CD8-positive, alpha-beta memory T cell (primary cell): ENCODE results near the gene STAC. TPM values are rescaled to one million over a fixed set of nuclear protein-coding genes. Genes with fewer than 3 reads are reported as not detected.
"Not testable (repeated sequence)": the region's sequence is repeated elsewhere in the genome, so short reads cannot be mapped to it uniquely, and the experiment has no call there.

Experiments
- CTCF ChIA-PET: fragments of 350-600 bp; sonication (Branson Sonifier 250); formaldehyde crosslinking; loops from one replicate; lab custom pipeline; 2021; ENCODE audit warnings: antibody characterized with exemption; lab: Charles Lee
- POLR2A ChIA-PET: fragments of 350-600 bp; sonication (Branson Sonifier 250); formaldehyde crosslinking; loops from one replicate; lab custom pipeline; 2021; ENCODE audit warnings: antibody characterized with exemption; lab: Charles Lee
- DNase-seq, 5 donors: peaks; one replicate each; pipeline versions ENCODE4 v3.0.0 to v3.0.0-alpha.2; 2020 to 2022; ENCODE audit warnings: mixed read lengths in 1 of 5
- H3K27ac ChIP-seq: one replicate; pipeline ENCODE4 v1.7.0; 2013; ENCODE audit warnings: low read depth, mild to moderate bottlenecking, low read length, moderate library complexity
- H3K27me3 ChIP-seq: 2 replicates; pipeline ENCODE4 v1.7.0; 2013; ENCODE audit warnings: low read length, mild to moderate bottlenecking; ENCODE audit not compliant: insufficient read depth, poor library complexity, severe bottlenecking
- H3K36me3 ChIP-seq: 2 replicates; pipeline ENCODE4 v1.7.0; 2013; ENCODE audit warnings: mild to moderate bottlenecking, low read length, moderate library complexity; ENCODE audit not compliant: insufficient read depth
- H3K4me1 ChIP-seq: 2 replicates; pipeline ENCODE4 v1.7.0; 2013; ENCODE audit warnings: mild to moderate bottlenecking, low read length, moderate library complexity; ENCODE audit not compliant: insufficient read depth
- H3K4me3 ChIP-seq: 2 replicates; pipeline ENCODE4 v1.7.0; 2013; ENCODE audit warnings: mild to moderate bottlenecking, low read length
- H3K9me3 ChIP-seq: 2 replicates; pipeline ENCODE4 v1.7.0; 2013; ENCODE audit warnings: mild to moderate bottlenecking, low read length
- H3K27ac Mint-ChIP-seq, 8 donors: one replicate each; pipeline ENCODE4 v1.8.0; 2020 to 2021; ENCODE audit warnings: mixed read lengths in 8 of 8, mild to moderate bottlenecking in 6 of 8, inconsistent platforms in 3 of 8, moderate library complexity in 3 of 8
- H3K27me3 Mint-ChIP-seq, 2 donors: one replicate each; pipeline ENCODE4 v1.8.0; 2020 to 2021; ENCODE audit warnings: mixed read lengths in 2 of 2, mild to moderate bottlenecking in 1 of 2, moderate library complexity in 1 of 2
- H3K36me3 Mint-ChIP-seq, 3 donors: one replicate each; pipeline ENCODE4 v1.8.0; 2020 to 2021; ENCODE audit warnings: mixed read lengths in 3 of 3, inconsistent platforms in 1 of 3, mild to moderate bottlenecking in 1 of 3
- H3K4me1 Mint-ChIP-seq, 3 donors: one replicate each; pipeline ENCODE4 v1.8.0; 2020 to 2021; ENCODE audit warnings: mixed read lengths in 3 of 3, inconsistent platforms in 1 of 3, mild to moderate bottlenecking in 1 of 3
- H3K4me3 Mint-ChIP-seq, 7 donors: one replicate each; pipeline ENCODE4 v1.8.0; 2020 to 2021; ENCODE audit warnings: mixed read lengths in 7 of 7, mild to moderate bottlenecking in 6 of 7, moderate library complexity in 4 of 7, inconsistent platforms in 2 of 7
- H3K9me3 Mint-ChIP-seq, 5 donors: one replicate each; pipeline ENCODE4 v1.8.0; 2020 to 2022; ENCODE audit warnings: mixed read lengths in 5 of 5, mild to moderate bottlenecking in 3 of 5, moderate library complexity in 2 of 5, inconsistent platforms in 1 of 5
- polyA plus RNA-seq: library from polyadenylated mRNA; unstranded; fragments of 300-500 nt; fragmentation: Illumina TruSeq; gene quantifications from one replicate; pipeline ENCODE4 v1.2.3, GENCODE V29; 2021
- total RNA-seq, 2 experiments: library from RNA; stranded (reverse); gene quantifications; one replicate each; pipeline ENCODE4 v1.2.3, GENCODE V29; 2021

Gene STAC
- total and polyA plus RNA-seq, 3 experiments from 2014 or later, result not detected

DNA sequence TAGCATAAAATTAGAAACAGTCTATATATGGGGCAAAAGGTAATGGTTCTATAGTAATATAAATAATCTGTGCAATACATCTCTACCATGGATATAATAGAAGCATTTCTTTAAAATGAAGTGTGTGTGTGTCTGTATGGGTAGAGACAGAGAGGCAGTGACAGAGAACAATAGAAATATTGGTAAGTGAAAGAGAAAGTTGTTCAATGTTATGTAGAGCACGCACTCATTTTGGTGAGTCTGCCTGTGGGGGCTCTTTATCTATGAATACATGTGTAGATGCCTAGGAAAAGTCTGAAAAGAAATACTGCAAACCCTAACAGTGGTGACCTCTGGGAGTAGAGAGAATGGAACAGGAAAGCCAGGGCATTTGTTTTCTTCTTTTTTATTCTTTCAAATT lies 182.6 kb downstream of the STAC start:
- no peaks in the 10 kb centered on the region for H3K4me1 ChIP-seq

GRCh38 chr3:36575241-36575640 lies 194.9 kb downstream of the STAC start:
- Histone ChIP-seq H3K4me1 (no peaks in the 10 kb centered on the region), H3K27ac (no peak overlapping the region), H3K9me3 (no peaks in the 10 kb centered on the region), H3K36me3 (no peaks in the 10 kb centered on the region), H3K27me3 (no peaks in the 10 kb centered on the region), H3K4me3 (no peak overlapping the region)
- H3K4me1 Mint-ChIP-seq, result no peaks in the 10 kb centered on the region
- peaks cover 0 to 2% (median 0%) of the 10 kb centered on the region in 3 donors for H3K36me3 Mint-ChIP-seq
- no peak for DNase-seq
- H3K4me3 Mint-ChIP-seq, result no peak overlapping the region
- H3K27me3 Mint-ChIP-seq, result peaks cover 0 to 2% of the 10 kb centered on the region in 2 donors
- peaks cover 13 to 24% (median 21%) of the 10 kb centered on the region in 5 donors for H3K9me3 Mint-ChIP-seq
- CTCF ChIA-PET, result no interaction called here
- no peak overlapping the region for H3K27ac Mint-ChIP-seq
- POLR2A ChIA-PET, result no interaction called here

More for the DNA sequence above, 182.6 kb downstream of the STAC start:
- POLR2A ChIA-PET, result no interaction called here
- Histone ChIP-seq H3K4me3 (no peak overlapping the region), H3K27ac (no peak overlapping the region), H3K36me3 (no peaks in the 10 kb centered on the region), H3K9me3 (no peaks in the 10 kb centered on the region), H3K27me3 (no peaks in the 10 kb centered on the region)
- Mint-ChIP-seq H3K4me3 (no peak overlapping the region), H3K27me3 (peaks cover 0 to 4% of the 10 kb centered on the region in 2 donors), H3K4me1 (no peaks in the 10 kb centered on the region), H3K9me3 (peaks cover 0 to 3% (median 0%) of the 10 kb centered on the region in 5 donors), H3K36me3 (no peaks in the 10 kb centered on the region), H3K27ac (no peak overlapping the region)
- no peak for DNase-seq
- CTCF ChIA-PET, result no interaction called here

DNA sequence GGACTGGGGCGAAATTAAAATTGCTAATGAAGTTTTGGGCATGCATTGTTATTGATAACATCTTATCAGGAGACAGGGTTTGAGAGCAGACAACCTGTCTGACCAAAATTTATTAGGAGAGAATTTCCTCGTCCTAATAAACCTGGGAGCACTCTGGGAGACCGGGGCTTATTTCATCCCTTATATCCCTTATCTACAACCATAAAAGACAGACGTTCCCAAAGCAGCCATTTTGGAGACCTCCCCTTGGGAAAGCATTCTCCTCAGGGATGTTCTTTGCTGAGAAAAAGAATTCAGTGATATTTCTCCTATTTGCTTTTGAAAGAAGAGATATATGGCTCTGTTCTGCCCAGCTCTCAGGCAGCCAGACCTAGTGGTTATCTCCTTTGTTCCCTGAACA lies 198.1 kb downstream of the STAC start:
- peaks cover 14 to 23% (median 21%) of the 10 kb centered on the region in 5 donors for H3K9me3 Mint-ChIP-seq
- H3K4me3 ChIP-seq, H3K4me1 Mint-ChIP-seq, H3K27me3 ChIP-seq, H3K27ac ChIP-seq, H3K4me1 ChIP-seq, H3K27me3 Mint-ChIP-seq, H3K27ac Mint-ChIP-seq, H3K36me3 Mint-ChIP-seq, H3K9me3 ChIP-seq, H3K4me3 Mint-ChIP-seq, H3K36me3 ChIP-seq, DNase-seq, CTCF ChIA-PET, POLR2A ChIA-PET: not testable (repeated sequence)

DNA sequence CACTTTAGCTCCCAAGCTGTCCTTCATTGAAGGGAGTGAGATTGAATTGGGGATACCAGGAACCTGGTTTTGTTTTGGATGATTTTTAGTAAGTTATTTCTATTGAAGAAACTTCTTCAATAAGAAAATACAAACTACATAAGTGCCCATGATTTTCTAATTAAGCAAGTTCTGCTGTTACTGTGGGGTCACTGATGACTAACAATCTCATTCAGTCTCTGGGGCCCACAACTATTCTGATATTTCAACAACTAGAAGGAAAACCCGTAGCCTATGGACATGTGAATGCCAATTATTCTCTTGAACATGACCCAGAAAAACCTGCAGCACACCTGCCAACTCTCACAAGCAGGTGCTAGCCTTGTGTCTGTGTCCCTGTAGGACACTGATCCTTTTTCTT lies 199.4 kb downstream of the STAC start:
- ChIA-PET CTCF (no interaction called here), POLR2A (no interaction called here)
- Mint-ChIP-seq H3K4me3 (no peak overlapping the region), H3K36me3 (peaks cover 0 to 2% (median 0%) of the 10 kb centered on the region in 3 donors), H3K9me3 (peaks cover 9 to 25% (median 19%) of the 10 kb centered on the region in 5 donors), H3K27me3 (peaks cover 5 to 6% of the 10 kb centered on the region in 2 donors), H3K4me1 (no peaks in the 10 kb centered on the region), H3K27ac (no peak overlapping the region)
- Histone ChIP-seq H3K27me3 (no peaks in the 10 kb centered on the region), H3K4me1 (no peaks in the 10 kb centered on the region), H3K27ac (no peak overlapping the region), H3K4me3 (no peak overlapping the region), H3K9me3 (no peaks in the 10 kb centered on the region), H3K36me3 (no peaks in the 10 kb centered on the region)
- no peak for DNase-seq

- Histone ChIP-seq H3K4me3 (no peak overlapping the region), H3K27me3 (no peaks in the 10 kb centered on the region), H3K27ac (no peak overlapping the region), H3K36me3 (no peaks in the 10 kb centered on the region), H3K9me3 (no peaks in the 10 kb centered on the region), H3K4me1 (no peaks in the 10 kb centered on the region)
- Mint-ChIP-seq H3K4me3 (no peak overlapping the region), H3K27me3 (peaks cover 5 to 6% of the 10 kb centered on the region in 2 donors), H3K27ac (no peak overlapping the region), H3K9me3 (peaks cover 11 to 27% (median 23%) of the 10 kb centered on the region in 5 donors), H3K4me1 (no peaks in the 10 kb centered on the region), H3K36me3 (peaks cover 0 to 2% (median 0%) of the 10 kb centered on the region in 3 donors)
- no peak for DNase-seq
- CTCF ChIA-PET, result no interaction called here
- POLR2A ChIA-PET, result no interaction called here
Measured at GRCh38 chr3:36580716-36581115, 200.4 kb downstream of the STAC start.

- H3K36me3 Mint-ChIP-seq, result no peaks in the 10 kb centered on the region
- no peak overlapping the region for H3K4me3 Mint-ChIP-seq
- no peaks in the 10 kb centered on the region for H3K9me3 ChIP-seq
- H3K27me3 ChIP-seq, result no peaks in the 10 kb centered on the region
- H3K4me3 ChIP-seq, result no peak overlapping the region
- ChIA-PET CTCF (no interaction called here), POLR2A (no interaction called here)
- no peak overlapping the region for H3K27ac ChIP-seq
- H3K4me1 ChIP-seq, result no peaks in the 10 kb centered on the region
- no peak for DNase-seq
- peaks cover 0 to 1% of the 10 kb centered on the region in 2 donors for H3K27me3 Mint-ChIP-seq
- H3K9me3 Mint-ChIP-seq, result peaks cover 0 to 7% (median 4%) of the 10 kb centered on the region in 5 donors
- no peak overlapping the region for H3K27ac Mint-ChIP-seq
- no peaks in the 10 kb centered on the region for H3K4me1 Mint-ChIP-seq
- no peaks in the 10 kb centered on the region for H3K36me3 ChIP-seq
Measured at GRCh38 chr3:36591959-36592358, 211.7 kb downstream of the STAC start.

GRCh38 chr3:36595511-36595910 lies 215.2 kb downstream of the STAC start:
- Mint-ChIP-seq H3K27ac (no peak overlapping the region), H3K9me3 (no peaks in the 10 kb centered on the region), H3K36me3 (no peaks in the 10 kb centered on the region), H3K4me1 (no peaks in the 10 kb centered on the region), H3K4me3 (no peak overlapping the region), H3K27me3 (peaks cover 1 to 3% of the 10 kb centered on the region in 2 donors)
- no peak overlapping the region for H3K27ac ChIP-seq
- no peaks in the 10 kb centered on the region for H3K4me1 ChIP-seq
- no peak overlapping the region for H3K4me3 ChIP-seq
- ChIA-PET CTCF (no interaction called here), POLR2A (no interaction called here)
- H3K9me3 ChIP-seq, result no peaks in the 10 kb centered on the region
- no peak for DNase-seq
- no peaks in the 10 kb centered on the region for H3K27me3 ChIP-seq
- no peaks in the 10 kb centered on the region for H3K36me3 ChIP-seq

- no peaks in the 10 kb centered on the region for H3K36me3 Mint-ChIP-seq
- CTCF ChIA-PET, result no interaction called here
- H3K4me1 ChIP-seq, result no peaks in the 10 kb centered on the region
Measured at GRCh38 chr3:36596419-36596818, 216.1 kb downstream of the STAC start.

GRCh38 chr3:36597422-36597821 lies 217.1 kb downstream of the STAC start:
- Histone ChIP-seq H3K9me3 (no peaks in the 10 kb centered on the region), H3K4me3 (no peak overlapping the region), H3K27me3 (no peaks in the 10 kb centered on the region), H3K27ac (no peak overlapping the region), H3K4me1 (no peaks in the 10 kb centered on the region), H3K36me3 (no peaks in the 10 kb centered on the region)
- Mint-ChIP-seq H3K27me3 (peaks cover 1 to 3% of the 10 kb centered on the region in 2 donors), H3K4me3 (no peak overlapping the region), H3K36me3 (no peaks in the 10 kb centered on the region), H3K27ac (no peak overlapping the region), H3K4me1 (no peaks in the 10 kb centered on the region), H3K9me3 (no peaks in the 10 kb centered on the region)
- ChIA-PET CTCF (no interaction called here), POLR2A (no interaction called here)
- no peak for DNase-seq

More at GRCh38 chr3:36596419-36596818, 216.1 kb downstream of the STAC start:
- Histone ChIP-seq H3K27me3 (no peaks in the 10 kb centered on the region), H3K27ac (no peak overlapping the region), H3K4me3 (no peak overlapping the region), H3K36me3 (no peaks in the 10 kb centered on the region), H3K9me3 (no peaks in the 10 kb centered on the region)
- Mint-ChIP-seq H3K27ac (no peak overlapping the region), H3K27me3 (peaks cover 1 to 3% of the 10 kb centered on the region in 2 donors), H3K4me1 (no peaks in the 10 kb centered on the region), H3K4me3 (no peak overlapping the region), H3K9me3 (no peaks in the 10 kb centered on the region)
- POLR2A ChIA-PET, result no interaction called here
- DNase-seq, result no peak
